GM12872 (cell line): ENCODE data around the gene GPR149.

Experiments used
- TF ChIP-seq, protein P1 (sequence below): IDR thresholded peaks from 3 replicates; pipeline ENCODE4 v1.5.1; 2011; ENCODE audit warnings: low read depth, mild to moderate bottlenecking, low read length, moderate library complexity; ENCODE audit not compliant: insufficient read depth

GPR149 gene

DNA sequence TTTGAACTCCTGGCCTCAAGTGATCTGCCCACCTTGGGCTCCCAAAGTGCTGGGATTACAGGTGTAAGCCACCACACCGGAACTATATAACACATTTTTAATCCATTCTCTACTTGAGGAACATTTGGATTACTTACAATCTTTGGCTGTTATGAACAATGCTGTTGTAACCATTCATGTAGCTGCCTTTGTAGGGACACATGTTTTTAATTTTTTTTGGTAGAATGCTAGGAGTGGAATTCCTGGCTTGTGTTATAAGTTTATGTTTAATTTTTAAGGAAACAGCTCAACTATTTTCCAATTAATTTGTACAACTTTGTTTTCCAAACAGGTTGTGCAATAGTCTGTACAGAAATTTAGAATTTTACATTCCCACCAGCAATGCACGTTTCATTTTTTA is 51.7 kb downstream of the GPR149 start:
- TF ChIP-seq, protein P1, sequence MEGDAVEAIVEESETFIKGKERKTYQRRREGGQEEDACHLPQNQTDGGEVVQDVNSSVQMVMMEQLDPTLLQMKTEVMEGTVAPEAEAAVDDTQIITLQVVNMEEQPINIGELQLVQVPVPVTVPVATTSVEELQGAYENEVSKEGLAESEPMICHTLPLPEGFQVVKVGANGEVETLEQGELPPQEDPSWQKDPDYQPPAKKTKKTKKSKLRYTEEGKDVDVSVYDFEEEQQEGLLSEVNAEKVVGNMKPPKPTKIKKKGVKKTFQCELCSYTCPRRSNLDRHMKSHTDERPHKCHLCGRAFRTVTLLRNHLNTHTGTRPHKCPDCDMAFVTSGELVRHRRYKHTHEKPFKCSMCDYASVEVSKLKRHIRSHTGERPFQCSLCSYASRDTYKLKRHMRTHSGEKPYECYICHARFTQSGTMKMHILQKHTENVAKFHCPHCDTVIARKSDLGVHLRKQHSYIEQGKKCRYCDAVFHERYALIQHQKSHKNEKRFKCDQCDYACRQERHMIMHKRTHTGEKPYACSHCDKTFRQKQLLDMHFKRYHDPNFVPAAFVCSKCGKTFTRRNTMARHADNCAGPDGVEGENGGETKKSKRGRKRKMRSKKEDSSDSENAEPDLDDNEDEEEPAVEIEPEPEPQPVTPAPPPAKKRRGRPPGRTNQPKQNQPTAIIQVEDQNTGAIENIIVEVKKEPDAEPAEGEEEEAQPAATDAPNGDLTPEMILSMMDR: no peak

DNA sequence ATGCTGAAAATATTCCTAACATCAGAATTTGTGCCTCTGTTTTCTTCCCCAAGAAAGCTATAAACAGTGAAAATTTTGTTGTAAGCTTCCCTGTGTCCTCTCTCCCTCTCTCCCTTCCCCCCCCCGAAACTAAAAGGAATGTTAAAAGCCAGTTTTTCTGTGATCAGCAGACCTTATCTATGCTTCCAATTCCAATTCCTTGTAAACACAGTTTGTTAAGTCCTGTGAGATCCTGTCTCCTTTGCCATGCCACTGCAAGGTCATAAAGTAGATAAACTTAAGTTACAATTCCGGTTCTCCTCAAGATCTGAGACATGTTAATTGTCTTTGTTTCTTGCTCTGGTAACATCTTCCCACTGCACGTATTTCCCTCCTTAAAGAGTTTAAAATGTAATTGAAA is 62.8 kb downstream of the GPR149 start:
- TF ChIP-seq, protein P1: no peak

DNA sequence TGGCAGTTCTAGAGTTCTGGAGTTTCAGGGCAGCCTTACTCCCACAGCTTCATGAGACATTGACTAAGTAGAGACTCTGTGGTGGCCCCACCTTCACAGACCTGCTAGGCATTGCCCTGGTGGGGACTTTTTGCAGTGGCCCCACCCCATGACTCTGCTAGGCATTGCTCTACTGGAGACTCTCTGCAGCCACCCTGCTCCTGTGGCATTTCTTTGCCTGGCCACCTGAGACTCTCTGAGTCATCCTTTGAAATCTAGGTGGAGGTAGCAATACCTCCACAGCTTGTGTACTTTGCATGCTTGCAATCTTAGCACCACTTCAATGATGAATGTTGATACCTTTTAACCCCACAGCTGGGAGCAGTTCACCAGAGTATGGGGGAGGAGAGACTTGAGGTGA is 65.1 kb downstream of the GPR149 start:
- TF ChIP-seq, protein P1: no peak

DNA sequence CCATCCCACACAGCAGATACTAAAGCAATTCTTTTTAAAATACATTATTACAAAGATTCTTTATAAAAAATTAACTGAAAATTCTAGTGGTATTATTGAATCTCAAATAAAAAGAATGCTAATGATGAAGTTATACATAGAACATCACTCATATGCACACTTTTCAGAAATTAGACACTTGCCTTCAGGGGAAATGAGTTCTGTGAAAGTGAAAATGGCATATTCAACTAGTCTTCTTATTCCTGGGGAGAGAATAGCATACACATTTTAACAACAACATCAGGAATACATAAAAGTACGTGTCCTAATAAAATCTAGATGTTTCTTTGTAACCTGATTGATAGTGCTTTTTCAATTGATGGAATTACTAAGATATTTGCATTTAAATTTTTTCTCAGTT is 68.9 kb downstream of the GPR149 start:
- TF ChIP-seq, protein P1: no peak

DNA sequence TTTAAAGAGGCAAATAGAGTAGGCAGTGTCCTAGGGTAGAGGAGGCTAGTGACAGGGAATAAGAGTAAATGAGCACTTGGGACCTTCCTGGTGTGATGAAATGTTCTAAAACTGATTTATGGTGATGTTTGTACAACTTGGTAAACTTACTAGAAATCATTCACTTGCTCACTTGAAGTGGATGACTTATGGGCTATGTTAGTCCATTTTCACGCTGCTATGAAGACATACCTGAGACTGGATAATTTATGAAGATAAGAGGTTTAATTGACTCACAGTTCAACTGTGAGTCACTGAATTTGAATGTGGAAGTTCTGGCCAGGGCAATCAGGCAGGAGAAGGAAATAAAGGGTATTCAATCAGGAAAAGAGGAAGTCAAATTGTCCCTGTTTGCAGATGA is 74.0 kb downstream of the GPR149 start:
- TF ChIP-seq, protein P1: no peak

DNA sequence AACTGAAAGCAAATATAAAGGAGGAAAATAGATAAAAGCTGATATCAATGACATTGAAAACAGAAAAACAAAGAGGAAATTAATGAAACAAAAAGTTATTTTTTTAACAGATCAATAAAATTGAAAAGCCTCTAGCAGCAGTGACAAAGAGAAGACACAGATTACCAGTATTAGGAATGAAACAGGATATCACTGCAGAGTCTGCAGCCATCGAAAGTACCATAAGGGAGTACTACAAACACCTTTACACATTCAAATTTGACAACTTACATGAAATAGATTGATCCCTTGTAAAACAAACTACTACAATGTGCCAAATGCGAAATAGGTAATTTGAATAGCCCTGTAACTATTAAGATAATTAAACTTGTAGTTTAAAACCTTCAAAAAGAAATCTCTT is 80.8 kb downstream of the GPR149 start:
- TF ChIP-seq, protein P1: no peak

DNA sequence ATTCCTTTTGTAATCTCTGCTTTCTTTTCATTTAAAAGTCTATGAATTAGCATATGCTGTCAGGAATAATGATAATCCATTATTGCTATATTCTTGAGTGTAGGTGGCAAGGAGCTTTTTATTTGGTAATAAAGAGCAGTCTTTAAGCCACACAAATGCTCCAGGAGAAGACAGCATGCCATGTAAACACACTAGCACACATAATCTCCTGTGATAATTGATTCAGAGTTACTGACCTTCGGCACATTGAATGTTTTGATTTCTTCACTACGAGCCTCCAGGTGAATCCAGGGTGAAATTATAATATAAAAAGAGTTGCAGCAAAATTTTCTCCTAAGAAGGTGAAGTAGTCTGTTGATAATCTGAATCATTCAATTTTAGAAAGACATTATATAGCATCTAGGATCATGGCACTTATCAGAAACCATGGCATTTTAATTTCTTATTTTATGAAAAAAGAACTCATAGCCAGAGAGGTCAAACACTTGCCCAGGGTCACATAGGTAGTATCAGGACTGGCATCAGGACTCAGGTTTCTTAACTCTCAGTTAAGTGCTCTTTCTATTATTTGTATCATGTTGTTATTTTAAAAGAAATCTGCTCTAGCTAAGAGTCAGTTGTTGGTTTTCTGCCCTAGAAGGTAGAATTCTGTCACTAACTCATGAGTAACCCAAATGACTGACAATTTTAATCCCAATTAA is 84.4 kb downstream of the GPR149 start:
- TF ChIP-seq, protein P1: no peak

DNA sequence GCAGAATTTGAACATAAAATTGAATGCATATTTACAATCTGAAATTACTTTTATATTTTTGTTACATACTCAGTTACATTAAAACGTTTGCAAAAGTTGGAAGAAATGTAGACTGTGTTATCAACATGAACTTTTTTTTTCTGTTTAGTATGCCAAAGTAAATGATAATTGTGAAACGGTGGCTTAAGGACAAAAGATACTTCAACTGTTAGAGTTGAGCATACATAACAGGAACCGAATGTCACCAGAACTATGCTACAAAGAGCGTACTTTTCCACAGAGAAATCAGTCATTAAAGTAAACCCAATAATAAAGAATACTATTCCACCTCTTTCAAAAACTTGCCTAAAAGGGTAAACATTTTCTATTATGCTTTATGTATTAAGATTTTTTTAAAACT is 91.4 kb downstream of the GPR149 start:
- TF ChIP-seq, protein P1: no peak
